HG02943 (cell line): ENCODE results near the gene BRPF3.

ENCODE experiments used
- ATAC-seq: cut with Tn5 transposase; IDR thresholded peaks from one replicate; pipeline ENCODE4 v1.9.1; 2021; ENCODE audit warnings: mild to moderate bottlenecking, low read depth, moderate library complexity; ENCODE audit not compliant: unreplicated experiment

Gene BRPF3

DNA sequence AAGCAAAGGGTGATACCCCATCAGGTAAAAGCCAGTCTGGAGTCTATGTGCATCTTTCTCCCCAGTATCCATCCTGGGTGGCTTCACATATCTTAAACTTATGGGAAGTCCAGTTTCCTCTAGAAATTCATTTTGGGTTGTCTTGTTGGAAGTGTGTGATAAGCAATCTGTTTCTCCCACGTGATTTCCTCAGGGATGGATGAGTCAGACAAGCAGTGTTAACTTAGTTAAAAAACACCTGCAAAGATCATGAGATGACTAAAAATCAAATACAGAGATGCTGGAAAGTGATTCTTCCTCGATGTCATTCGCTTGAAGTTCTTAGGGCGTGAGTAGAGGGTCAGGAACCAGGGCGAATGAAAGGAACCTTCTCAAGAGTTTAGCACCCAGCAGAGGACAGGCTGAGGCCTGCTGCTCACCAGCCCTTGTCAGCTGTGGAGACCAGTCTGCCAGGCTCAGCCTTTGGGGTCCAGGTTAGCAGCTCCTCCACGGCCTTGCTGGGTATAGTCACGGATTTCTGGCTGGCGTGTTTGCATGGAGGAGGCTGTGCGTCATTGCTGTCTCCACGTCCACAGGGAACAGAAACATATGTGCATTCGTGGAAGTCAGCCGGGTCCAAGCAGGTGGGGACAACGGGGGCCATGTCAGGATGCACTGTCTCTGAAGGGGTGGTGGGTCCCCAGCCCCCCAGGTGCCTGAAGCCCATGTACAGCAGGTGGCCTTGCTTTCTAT lies 70.5 kb downstream of the BRPF3 start:
- ATAC-seq = no peak

GRCh38 chr6:36267731-36268477 lies 71.4 kb downstream of the BRPF3 start:
- ATAC-seq = no peak

DNA sequence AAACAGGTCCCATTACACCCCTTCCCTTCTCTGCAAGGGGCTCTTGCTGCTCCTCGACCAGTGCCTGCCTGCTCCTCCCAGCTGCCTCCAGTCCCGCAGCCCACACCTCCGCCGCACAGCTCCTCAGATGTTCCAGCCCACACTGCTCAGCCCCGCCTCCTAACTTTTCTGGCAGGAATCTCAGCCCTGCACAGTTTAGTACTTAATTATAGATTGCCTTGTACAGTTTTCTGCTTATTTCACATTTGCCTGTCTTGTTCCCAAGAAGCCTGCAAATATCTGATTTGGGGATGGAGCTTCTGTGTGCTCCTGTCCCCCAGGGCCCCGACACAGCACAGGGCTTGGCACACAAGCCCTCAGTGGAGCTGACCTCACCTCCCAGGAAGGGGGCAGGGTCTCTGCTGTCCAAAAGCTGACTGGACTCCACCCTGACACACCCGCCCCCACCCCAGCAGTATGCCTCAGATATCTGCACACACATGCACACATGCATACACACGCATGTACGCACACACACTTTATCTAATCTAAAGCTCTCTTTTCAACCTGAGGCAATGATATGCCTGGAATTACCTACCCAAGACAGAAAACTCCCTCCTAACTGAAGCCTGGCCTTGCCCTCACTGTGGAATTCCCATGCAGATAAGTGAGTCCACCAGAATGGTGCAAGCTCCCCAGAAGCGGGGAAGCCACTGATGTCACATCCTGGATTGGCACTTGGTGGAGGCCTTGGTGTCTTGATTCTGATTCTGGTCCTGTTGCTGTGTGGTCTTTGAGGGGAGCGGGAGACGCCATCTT lies 72.1 kb downstream of the BRPF3 start:
- ATAC-seq = no peak

DNA sequence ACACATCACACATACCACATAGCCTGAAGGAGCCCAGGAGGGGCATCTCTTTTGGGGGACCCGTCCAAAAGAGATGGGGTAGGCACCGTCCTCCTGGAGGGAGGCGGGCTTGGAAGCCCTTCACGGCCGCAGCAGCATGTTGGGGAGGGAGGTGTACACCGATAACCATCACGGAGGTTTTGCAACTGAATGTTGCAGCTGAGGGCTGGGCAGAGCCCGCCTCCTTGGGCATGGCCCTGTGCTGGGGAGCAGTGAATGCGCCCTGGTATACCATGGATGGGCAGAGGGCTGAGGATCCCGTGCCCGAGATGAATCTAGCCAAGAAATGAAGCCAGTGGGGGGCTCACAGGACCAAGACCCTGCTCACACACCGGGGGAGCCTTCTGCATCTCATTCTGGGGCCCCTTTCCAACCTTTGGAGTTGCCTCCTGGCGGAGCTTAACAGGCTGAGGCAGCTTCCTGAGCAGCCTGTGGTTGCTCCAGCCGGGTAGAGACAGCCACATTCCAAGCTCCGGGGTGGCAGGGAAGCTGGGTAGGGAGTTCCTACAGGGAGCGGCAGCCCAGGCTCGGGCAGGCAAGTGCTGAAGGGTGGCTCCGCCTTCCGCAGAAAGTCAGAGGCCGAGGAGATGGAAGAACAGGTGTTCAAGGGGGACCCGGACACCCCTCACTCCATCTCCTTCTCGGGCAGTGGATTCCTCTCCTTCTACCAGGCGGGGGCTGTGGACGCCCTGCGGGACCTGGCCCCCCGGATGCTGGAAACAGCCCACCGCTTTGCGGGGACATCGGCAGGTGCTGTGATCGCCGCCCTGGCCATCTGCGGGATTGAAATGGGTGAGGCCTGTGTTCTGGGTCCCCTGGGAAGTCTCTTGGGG lies 73.5 kb downstream of the BRPF3 start, which contains the start of gene PNPLA1:
Gene PNPLA1 (plus strand): TSS at position 227 of the 872 bp plus-strand sequence. CDS start 400 bp downstream, at position 627.
- ATAC-seq = no peak

GRCh38 chr6:36272234-36272633 lies 75.7 kb downstream of the BRPF3 start:
- no peak for ATAC-seq

DNA sequence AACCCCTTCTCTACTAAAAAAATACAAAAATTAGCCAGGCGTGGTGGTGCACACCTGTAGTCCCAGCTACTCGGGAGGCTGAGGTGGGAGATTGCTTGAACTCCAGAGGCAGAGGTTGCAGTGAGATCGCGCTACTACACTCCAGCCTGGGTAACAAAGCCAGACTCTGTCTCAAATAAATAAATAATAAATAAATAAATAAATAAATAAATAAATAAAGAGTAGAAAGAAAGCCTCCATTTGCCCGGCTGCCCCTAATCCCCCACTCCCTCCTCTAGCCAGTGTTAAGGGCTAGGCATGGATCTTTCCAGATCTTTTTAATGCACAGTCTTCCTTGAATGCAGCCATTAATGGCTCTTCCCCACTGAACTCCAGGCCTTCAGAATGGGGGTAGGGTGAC lies 76.5 kb downstream of the BRPF3 start:
- no peak for ATAC-seq

GRCh38 chr6:36273802-36274514 lies 77.4 kb downstream of the BRPF3 start:
- no peak for ATAC-seq

DNA sequence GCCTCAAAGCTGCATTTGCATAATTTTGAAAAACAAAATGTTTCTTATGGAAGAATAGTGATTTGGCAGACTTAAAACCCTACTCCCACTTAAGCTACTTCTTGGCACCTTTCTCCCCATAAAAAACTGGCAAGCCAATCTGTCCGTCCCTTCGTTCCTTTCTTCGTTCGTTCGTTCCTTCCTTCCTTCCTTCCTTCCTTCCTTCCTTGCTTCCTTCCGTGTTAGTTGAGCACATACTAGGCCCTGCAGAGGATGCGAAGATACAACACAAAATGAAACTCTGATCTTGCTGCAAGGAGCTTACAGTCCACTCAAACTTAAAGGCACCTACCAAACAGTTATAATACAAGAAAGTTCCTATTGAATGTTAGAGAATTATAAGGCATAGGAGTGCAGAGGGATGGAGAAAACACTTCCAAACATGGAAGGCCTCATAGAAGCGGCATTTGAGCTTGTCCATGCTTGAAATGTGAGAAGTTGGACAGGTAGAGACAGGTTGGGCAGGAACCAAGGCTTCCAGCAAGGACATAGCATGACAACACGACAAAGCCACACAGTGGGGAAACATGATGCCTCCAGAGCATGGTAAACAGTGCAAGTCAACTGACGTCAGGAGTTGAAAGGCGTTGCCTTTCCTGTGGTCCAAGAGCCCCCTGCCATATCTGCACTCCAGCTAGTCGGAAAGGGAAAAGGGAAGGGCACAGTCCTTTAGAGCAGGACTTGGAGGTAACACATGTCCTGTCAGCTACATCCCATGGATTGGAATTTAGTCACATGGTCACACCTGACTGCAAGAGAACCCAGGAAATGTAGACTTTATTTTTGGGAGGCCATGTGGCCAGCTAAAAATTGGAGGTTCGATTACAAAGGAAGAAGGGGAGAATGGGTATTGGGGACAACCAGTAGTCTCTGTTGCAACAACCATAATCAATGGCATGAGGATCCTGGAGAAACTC lies 80.3 kb downstream of the BRPF3 start:
- ATAC-seq = no peak

DNA sequence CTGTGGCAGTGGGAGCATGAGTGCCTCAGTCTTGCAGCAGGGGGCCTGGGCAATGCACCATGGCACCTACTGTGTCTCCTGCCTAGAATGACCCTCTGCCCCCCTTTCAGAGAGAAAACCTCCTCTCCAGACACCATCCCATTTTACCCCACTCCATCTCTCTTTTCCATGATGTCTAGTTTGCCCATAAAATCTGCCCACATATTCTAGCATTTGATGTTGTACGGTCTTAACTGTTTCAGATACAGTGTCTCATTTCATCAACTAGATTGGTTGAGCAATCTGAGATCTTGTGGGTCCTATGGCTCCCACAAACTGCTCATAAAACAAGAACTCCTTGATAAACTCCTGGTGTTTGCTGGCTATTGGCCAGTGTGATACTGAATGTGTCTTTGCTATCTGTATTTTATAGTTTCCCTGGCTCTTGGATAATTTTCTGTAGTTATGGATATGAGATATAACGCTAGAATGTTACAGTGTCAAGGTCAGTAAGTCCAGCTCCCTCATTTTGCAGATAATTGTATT lies 81.5 kb downstream of the BRPF3 start:
- ATAC-seq = no peak

DNA sequence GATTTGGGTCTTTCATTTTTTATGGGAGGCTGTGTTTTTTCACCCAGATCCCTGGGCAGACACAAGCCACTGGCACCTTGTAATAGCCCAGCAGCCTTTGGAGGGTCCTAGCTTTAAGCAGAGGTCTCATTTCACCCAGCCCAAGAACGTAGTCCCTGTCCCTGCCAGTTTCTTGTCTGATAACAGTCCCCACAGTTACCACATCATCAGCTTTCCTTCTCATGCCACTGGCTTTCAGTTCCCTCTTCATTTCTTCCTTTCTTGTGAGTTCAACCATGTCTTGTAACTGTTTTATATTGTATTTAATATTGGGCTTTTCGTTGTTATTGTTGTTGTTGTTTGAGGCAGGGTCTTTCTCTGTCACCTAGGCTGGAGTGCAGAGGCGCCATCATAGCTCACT lies 83.9 kb downstream of the BRPF3 start:
- no peak for ATAC-seq

DNA sequence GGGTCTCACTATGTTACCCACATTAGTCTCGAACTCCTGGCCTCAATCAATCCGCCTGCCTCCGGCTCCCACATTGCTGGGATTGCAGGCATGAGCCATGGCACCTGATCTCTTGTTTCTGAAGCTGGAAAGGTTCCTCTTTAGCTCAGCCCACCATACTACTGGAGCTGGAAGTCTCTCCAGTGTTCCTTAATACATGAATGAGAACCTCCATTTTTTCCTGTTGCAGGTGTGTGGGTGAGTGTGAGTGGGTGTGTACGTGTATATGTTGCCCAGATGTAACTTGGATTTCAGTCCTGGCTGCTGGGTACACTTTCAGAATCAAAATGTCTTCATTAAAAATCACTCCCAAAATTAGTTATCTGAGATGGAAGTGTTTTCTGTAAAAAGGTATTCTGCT lies 84.4 kb downstream of the BRPF3 start:
- no peak for ATAC-seq
